Measurements from ENCODE around the gene MUC4.

Gene MUC4, protein sequence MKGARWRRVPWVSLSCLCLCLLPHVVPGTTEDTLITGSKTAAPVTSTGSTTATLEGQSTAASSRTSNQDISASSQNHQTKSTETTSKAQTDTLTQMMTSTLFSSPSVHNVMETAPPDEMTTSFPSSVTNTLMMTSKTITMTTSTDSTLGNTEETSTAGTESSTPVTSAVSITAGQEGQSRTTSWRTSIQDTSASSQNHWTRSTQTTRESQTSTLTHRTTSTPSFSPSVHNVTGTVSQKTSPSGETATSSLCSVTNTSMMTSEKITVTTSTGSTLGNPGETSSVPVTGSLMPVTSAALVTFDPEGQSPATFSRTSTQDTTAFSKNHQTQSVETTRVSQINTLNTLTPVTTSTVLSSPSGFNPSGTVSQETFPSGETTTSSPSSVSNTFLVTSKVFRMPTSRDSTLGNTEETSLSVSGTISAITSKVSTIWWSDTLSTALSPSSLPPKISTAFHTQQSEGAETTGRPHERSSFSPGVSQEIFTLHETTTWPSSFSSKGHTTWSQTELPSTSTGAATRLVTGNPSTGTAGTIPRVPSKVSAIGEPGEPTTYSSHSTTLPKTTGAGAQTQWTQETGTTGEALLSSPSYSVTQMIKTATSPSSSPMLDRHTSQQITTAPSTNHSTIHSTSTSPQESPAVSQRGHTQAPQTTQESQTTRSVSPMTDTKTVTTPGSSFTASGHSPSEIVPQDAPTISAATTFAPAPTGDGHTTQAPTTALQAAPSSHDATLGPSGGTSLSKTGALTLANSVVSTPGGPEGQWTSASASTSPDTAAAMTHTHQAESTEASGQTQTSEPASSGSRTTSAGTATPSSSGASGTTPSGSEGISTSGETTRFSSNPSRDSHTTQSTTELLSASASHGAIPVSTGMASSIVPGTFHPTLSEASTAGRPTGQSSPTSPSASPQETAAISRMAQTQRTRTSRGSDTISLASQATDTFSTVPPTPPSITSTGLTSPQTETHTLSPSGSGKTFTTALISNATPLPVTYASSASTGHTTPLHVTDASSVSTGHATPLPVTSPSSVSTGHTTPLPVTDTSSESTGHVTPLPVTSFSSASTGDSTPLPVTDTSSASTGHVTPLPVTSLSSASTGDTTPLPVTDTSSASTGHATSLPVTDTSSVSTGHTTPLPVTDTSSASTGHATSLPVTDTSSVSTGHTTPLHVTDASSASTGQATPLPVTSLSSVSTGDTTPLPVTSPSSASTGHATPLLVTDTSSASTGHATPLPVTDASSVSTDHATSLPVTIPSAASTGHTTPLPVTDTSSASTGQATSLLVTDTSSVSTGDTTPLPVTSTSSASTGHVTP (N-terminal part only)

GRCh38 chr3:195811756-195812155 is at the start of gene MUC4:
MUC4 (minus strand) TSS chr3:195811929; CDS start chr3:195811817, 112 bp downstream.
- TF ChIP-seq, protein P1, sequence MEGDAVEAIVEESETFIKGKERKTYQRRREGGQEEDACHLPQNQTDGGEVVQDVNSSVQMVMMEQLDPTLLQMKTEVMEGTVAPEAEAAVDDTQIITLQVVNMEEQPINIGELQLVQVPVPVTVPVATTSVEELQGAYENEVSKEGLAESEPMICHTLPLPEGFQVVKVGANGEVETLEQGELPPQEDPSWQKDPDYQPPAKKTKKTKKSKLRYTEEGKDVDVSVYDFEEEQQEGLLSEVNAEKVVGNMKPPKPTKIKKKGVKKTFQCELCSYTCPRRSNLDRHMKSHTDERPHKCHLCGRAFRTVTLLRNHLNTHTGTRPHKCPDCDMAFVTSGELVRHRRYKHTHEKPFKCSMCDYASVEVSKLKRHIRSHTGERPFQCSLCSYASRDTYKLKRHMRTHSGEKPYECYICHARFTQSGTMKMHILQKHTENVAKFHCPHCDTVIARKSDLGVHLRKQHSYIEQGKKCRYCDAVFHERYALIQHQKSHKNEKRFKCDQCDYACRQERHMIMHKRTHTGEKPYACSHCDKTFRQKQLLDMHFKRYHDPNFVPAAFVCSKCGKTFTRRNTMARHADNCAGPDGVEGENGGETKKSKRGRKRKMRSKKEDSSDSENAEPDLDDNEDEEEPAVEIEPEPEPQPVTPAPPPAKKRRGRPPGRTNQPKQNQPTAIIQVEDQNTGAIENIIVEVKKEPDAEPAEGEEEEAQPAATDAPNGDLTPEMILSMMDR (IDR thresholded peaks at IDR 0.05; ENCODE audit: insufficient read depth, low read length, poor library complexity, severe bottlenecking), result no peak
- TF ChIP-seq EZH2phosphoT487 (conservative IDR thresholded peaks at IDR 0.05; ENCODE audit: low read length), result no peak
- Histone ChIP-seq H3K9me2 (replicated peaks; ENCODE audit: insufficient read depth, low read length) (no peaks in the 10 kb centered on the region), H3K4me3 (ENCODE audit: insufficient read depth, low read length, poor library complexity, severe bottlenecking) (no peak within 1 kb of the TSS), H2AFZ (ENCODE audit: low read depth, low read length, severe bottlenecking) (no peak within 1 kb of the TSS), H4K20me1 (ENCODE audit: low read depth, low read length) (no peaks in the 10 kb centered on the region), H3K36me3 (ENCODE audit: low read length) (no peaks in the 10 kb centered on the region), H3K27ac (ENCODE audit: low read depth, low read length) (no peak within 1 kb of the TSS), H3K9me3 (ENCODE audit: insufficient read depth, low read length) (no peaks in the 10 kb centered on the region), H3K79me2 (ENCODE audit: insufficient read depth, low read length) (no peaks in the 10 kb centered on the region), H3K9ac (ENCODE audit: low read length) (no peak within 1 kb of the TSS), H3K4me2 (ENCODE audit: low read depth, low read length, poor library complexity, severe bottlenecking) (no peak within 1 kb of the TSS), H3F3A (ENCODE audit: insufficient read depth) (no peaks in the 10 kb centered on the region), H3K27me3 (ENCODE audit: low read length) (no peaks in the 10 kb centered on the region)

DNA sequence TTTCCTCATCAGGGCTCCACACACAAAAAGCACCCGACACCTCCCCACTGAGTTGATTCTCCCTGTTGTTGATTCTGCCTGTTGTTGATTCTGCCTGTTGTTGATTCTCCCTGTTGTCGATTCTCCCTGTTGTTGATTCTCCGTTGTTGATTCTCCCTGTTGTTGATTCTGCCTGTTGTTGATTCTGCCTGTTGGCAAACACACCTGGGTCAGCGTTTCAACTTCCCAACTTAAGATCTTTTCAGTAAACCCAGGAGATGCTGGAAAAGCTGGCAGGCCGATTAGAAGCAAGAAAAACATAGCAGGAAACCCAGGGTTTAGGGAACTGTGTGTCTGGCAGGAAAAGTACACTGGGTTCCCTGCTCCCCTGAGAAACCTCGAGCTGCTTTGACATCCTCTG is 48.7 kb upstream of the MUC4 start:
- Histone ChIP-seq H3K9me2 (replicated peaks; ENCODE audit: insufficient read depth, low read length) (no peaks in the 10 kb centered on the region), H3K4me2 (ENCODE audit: low read depth, low read length, poor library complexity, severe bottlenecking) (no peak overlapping the region), H3K36me3 (ENCODE audit: low read length) (no peaks in the 10 kb centered on the region), H3F3A (ENCODE audit: insufficient read depth) (0 out of 2 replicates have a peak, but pooled peaks cover 2% of the 10 kb centered on the region), H3K9me3 (ENCODE audit: insufficient read depth, low read length) (no peaks in the 10 kb centered on the region), H3K79me2 (ENCODE audit: insufficient read depth, low read length) (no peaks in the 10 kb centered on the region), H3K9ac (ENCODE audit: low read length) (no peak overlapping the region), H3K27ac (ENCODE audit: low read depth, low read length) (no peak overlapping the region), H4K20me1 (ENCODE audit: low read depth, low read length) (no peaks in the 10 kb centered on the region), H3K4me3 (ENCODE audit: insufficient read depth, low read length, poor library complexity, severe bottlenecking) (no peak overlapping the region), H2AFZ (ENCODE audit: low read depth, low read length, severe bottlenecking) (no peak overlapping the region), H3K27me3 (ENCODE audit: low read length) (no peaks in the 10 kb centered on the region)
- TF ChIP-seq, protein P1 (IDR thresholded peaks at IDR 0.05; ENCODE audit: insufficient read depth, low read length, poor library complexity, severe bottlenecking), result no peak
- no peak for TF ChIP-seq EZH2phosphoT487 (conservative IDR thresholded peaks at IDR 0.05; ENCODE audit: low read length)

DNA sequence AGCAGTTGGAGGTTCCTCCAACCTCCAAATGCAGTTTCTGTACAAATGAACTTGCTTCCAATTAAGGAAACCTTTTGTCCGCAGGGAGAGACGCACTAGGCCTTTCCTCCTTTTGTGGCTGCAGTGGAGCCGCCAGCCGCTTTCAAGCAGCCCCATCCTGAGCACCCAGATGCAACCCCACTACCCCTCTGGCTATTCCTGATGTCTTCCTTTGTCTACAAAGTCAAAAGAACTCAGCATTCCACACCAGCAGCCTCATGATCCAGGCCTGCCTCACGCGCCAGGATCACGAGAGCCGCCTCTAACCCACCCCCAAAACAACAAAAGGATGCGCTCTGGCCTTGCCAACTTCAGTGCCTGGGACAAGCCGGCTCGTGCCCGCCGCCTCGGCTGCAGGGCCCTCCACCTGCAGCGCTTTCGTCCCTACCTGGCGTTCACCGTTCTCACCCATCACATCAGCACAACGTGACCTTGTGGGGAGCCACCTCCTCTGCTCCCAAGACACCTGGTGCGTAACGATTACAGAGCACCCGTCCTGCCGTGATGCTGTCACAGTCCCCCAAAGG is 48.2 kb upstream of the MUC4 start:
- no peaks in the 10 kb centered on the region for H3K9me3 ChIP-seq (ENCODE audit: insufficient read depth, low read length)
- H3K4me3 ChIP-seq (ENCODE audit: insufficient read depth, low read length, poor library complexity, severe bottlenecking), result no peak overlapping the region
- H3K9ac ChIP-seq (ENCODE audit: low read length), result no peak overlapping the region
- H3K27me3 ChIP-seq (ENCODE audit: low read length), result no peaks in the 10 kb centered on the region
- H4K20me1 ChIP-seq (ENCODE audit: low read depth, low read length), result no peaks in the 10 kb centered on the region
- H3K4me2 ChIP-seq (ENCODE audit: low read depth, low read length, poor library complexity, severe bottlenecking), result no peak overlapping the region
- TF ChIP-seq EZH2phosphoT487 (conservative IDR thresholded peaks at IDR 0.05; ENCODE audit: low read length), result no peak
- TF ChIP-seq, protein P1 (IDR thresholded peaks at IDR 0.05; ENCODE audit: insufficient read depth, low read length, poor library complexity, severe bottlenecking), result no peak
- H3K9me2 ChIP-seq (replicated peaks; ENCODE audit: insufficient read depth, low read length), result no peaks in the 10 kb centered on the region
- no peaks in the 10 kb centered on the region for H3K36me3 ChIP-seq (ENCODE audit: low read length)
- H3F3A ChIP-seq (ENCODE audit: insufficient read depth), result 0 out of 2 replicates have a peak, but pooled peaks cover 2% of the 10 kb centered on the region
- no peak overlapping the region for H3K27ac ChIP-seq (ENCODE audit: low read depth, low read length)
- no peaks in the 10 kb centered on the region for H3K79me2 ChIP-seq (ENCODE audit: insufficient read depth, low read length)
- no peak overlapping the region for H2AFZ ChIP-seq (ENCODE audit: low read depth, low read length, severe bottlenecking)

Data from SU-DHL-6 (cell line).